ENCODE measurements around the gene CEP95.

The CEP95 gene

DNA sequence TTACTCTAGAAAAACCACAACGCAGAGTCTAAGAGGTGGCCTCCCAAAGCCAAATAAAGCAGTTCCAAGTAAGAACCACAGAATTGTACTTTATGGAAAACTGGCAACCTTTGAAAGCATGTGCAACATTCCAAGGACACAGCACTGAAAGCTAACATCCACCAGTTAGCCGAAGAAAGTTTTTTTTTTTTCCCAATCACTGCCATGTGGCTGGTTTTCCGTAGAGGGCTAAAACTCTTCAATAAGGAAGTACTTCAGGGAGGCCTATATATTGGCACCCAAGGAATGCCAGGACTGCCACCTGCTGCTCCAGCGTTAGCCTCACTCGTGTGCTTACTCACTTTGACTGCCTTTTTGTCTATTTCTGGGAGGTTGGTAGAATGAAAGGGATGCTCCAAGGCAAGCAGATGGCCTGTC lies 25.2 kb downstream of the CEP95 start:
- H3K4me1 Mint-ChIP-seq = no peaks in the 10 kb centered on the region
- peaks cover 22% of the 10 kb centered on the region for H3K36me3 Mint-ChIP-seq
- no peak overlapping the region for H3K4me3 Mint-ChIP-seq
- no peaks in the 10 kb centered on the region for H3K9me3 Mint-ChIP-seq
- no peaks in the 10 kb centered on the region for H3K27me3 Mint-ChIP-seq
- H3K27ac Mint-ChIP-seq = peak overlapping the region; percentile 30

DNA sequence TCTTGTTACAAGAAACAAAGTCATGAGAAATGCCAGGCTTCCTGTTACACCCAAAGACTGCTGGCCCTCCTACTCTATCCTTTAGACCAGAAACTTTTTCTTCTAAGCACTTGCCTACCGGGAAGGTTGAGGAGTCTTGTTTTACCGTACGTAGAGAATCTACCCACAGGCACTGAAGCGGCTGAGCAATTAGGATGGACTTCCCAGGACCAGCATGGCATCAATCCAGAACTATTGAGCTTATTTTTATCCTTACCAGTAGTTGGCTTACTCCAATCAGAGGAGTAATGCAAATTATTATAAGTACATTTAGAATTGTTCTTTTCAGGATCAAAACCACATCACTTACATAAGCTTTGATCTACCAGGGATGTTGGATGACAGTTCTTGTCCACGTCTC lies 25.6 kb downstream of the CEP95 start:
- no peaks in the 10 kb centered on the region for H3K27me3 Mint-ChIP-seq
- H3K9me3 Mint-ChIP-seq = no peaks in the 10 kb centered on the region
- H3K36me3 Mint-ChIP-seq = peaks cover 24% of the 10 kb centered on the region
- no peak overlapping the region for H3K4me3 Mint-ChIP-seq
- no peaks in the 10 kb centered on the region for H3K4me1 Mint-ChIP-seq
- H3K27ac Mint-ChIP-seq = no peak overlapping the region

DNA sequence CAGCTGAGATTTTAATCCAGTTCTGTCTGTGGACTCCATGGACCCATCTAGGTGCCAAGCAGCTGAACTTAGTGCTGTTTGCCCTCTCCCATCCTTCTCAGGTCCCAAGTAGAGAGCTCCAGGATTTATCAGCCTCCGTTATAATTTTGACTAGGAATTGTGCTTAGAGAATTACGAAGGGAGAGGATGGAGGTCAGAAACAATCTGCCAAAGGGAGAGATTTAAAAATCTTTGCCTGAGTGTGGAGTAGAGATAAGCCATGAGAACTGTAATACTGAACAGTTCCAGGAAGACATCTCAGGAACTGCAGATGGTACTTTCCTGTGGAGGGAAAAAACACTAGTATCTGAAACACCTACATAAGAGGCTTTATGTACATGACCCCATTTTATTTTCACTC lies 27.0 kb downstream of the CEP95 start:
- Mint-ChIP-seq H3K27ac (peak overlapping the region; percentile 2), H3K36me3 (peaks cover 21% of the 10 kb centered on the region), H3K27me3 (no peaks in the 10 kb centered on the region), H3K4me3 (no peak overlapping the region), H3K9me3 (no peaks in the 10 kb centered on the region), H3K4me1 (no peaks in the 10 kb centered on the region)

DNA sequence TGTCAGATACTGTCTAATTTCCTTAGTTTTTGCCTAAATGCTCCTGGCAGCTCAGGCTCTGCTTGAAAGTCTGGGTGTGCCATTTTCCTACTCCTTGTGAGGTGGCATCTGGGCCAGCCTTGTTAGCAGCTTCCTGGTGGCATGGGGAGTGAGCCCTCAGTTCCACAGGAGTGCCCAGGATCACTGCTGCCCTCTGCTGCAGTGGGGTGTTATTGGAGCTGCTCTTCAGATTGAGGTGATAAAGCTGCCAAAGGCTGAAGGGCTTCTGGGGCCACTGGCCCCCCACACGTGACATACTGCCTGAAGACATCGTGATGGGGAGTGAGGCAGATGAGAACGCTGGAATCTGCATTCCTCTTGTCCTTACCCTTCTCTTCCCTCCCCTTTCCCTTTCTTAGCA lies 27.4 kb downstream of the CEP95 start:
- no peak overlapping the region for H3K27ac Mint-ChIP-seq

DNA sequence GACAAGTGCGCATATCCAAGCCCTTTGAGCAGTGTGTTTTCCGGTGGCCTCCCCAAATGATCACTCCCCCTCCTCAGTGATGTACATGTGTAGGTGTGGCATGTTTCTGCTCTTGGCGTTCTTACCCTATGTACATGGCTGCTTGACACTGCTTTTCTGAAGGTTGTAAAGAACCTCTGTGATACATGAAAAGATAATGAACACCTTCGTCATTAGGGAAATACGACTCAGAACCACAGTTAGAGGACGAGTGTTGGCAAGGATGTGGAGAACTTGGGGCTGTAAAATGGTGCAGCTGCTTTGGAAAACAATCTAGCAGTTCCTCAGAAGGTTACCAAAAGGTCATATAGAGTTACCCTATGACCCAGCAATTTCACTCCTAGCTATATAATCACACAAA lies 28.6 kb downstream of the CEP95 start:
- Mint-ChIP-seq H3K9me3 (no peaks in the 10 kb centered on the region), H3K36me3 (peaks cover 16% of the 10 kb centered on the region), H3K4me3 (no peak overlapping the region), H3K27me3 (no peaks in the 10 kb centered on the region), H3K4me1 (no peaks in the 10 kb centered on the region), H3K27ac (no peak overlapping the region)

More for the DNA sequence above, 27.4 kb downstream of the CEP95 start:
- no peaks in the 10 kb centered on the region for H3K27me3 Mint-ChIP-seq
- no peak overlapping the region for H3K4me3 Mint-ChIP-seq
- H3K36me3 Mint-ChIP-seq = peaks cover 21% of the 10 kb centered on the region
- no peaks in the 10 kb centered on the region for H3K4me1 Mint-ChIP-seq
- H3K9me3 Mint-ChIP-seq = no peaks in the 10 kb centered on the region

DNA sequence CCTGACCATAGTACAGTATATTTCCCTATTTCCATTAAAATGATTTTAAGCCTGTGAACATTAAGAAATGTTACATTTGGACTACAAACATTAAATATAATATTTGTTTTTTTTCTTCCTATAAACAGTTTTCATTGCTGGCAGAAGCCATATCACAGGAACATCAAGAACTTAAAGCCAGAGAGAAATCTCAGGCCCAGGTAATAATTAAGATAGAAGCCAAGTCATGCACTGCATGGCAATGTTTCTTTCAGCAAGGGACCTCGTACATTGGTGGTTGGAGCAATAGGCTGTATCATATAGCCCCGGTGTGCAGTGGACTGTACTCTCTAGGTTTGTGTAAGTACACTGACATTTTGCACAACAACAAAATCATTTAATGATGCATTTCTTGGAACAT lies 30.1 kb downstream of the CEP95 start:
- H3K27ac Mint-ChIP-seq = peak overlapping the region; percentile 71
- no peaks in the 10 kb centered on the region for H3K27me3 Mint-ChIP-seq
- H3K4me1 Mint-ChIP-seq = no peaks in the 10 kb centered on the region
- H3K9me3 Mint-ChIP-seq = no peaks in the 10 kb centered on the region
- no peak overlapping the region for H3K4me3 Mint-ChIP-seq
- H3K36me3 Mint-ChIP-seq = peaks cover 13% of the 10 kb centered on the region

DNA sequence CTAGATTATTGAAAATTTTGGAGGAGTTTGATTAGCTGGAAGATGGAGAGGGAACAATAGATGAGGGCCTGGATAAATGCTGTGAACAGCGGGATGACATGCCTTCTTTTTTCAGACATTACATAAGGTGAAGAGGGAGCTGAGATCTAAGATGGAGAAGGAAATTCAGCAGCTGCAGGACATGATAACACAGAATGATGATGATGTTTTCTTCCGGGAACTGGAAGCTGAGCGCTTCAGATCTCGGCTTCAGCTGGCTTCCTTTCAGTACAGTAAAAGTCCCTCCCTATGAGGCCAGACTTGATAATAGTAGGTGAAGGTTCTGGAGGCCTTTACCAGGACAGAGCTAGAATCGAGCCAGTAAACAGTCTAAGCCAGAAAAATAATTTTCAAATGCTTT lies 30.7 kb downstream of the CEP95 start:
- H3K36me3 Mint-ChIP-seq = peaks cover 13% of the 10 kb centered on the region
- H3K4me1 Mint-ChIP-seq = no peaks in the 10 kb centered on the region
- H3K9me3 Mint-ChIP-seq = no peaks in the 10 kb centered on the region
- H3K27me3 Mint-ChIP-seq = no peaks in the 10 kb centered on the region
- H3K27ac Mint-ChIP-seq = peak overlapping the region; percentile 71
- no peak overlapping the region for H3K4me3 Mint-ChIP-seq

DNA sequence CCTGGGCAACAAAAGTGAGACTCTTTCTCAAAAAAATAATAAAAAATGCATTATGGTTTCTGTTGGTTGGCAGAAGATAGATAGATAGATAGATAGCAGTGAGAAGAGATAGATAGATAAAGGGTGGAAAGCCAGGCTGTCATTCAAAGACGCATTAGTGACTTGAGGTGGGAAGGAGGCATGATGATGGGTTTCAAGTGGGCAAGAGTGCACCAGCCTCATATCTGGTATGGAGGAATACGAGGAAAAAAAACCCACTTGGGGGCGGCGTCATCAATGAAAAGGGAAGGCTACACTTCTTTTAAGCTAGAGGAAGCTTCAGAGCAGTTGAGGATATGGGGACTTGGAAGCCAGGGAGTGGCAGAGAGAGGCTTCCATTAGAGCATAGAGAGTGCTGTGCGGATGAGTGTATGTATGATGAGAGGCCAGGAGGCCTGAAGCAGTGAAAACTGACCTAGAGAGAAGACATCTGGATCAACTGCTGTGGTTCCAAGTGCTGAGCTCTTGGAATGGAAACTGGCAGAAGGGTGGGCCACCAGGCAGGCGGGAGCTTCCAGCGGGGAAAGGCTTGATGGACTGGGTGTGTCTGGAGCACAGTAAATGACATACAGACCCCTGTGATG lies 31.8 kb downstream of the CEP95 start:
- Mint-ChIP-seq H3K4me3 (no peak overlapping the region), H3K27me3 (no peaks in the 10 kb centered on the region), H3K4me1 (no peaks in the 10 kb centered on the region), H3K36me3 (peaks cover 11% of the 10 kb centered on the region), H3K27ac (peak overlapping the region; percentile 63), H3K9me3 (no peaks in the 10 kb centered on the region)

DNA sequence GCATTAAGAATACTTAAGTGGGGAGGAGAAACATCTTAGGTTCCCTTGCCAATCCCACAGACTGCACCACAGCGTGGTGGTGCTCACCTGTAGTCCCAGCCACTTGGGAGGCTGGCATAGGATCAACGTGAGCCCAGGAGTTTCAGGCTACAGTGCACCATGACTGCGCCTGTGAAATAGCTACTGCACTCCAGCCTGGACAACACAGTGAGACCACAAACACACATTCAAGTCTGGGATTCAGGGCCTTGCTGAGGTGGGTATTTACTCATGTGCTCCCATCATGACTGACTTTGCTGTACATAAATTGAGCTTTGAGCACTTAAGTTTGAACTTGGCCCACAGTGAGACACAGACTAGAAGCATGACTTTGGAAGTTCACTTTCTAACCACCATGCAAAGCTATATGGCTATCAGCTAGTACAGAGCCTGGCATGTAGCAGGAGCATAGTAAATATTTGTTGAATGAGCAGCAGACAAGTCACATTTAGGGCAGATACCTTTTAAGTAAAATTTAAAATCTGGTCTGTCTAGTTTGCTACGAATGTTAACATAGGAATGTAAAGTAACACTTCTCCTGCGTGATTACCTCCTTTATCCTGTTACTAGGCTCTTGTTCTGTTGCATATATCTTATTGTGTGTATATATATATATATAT lies 33.5 kb downstream of the CEP95 start:
- Mint-ChIP-seq H3K36me3 (peaks cover 9% of the 10 kb centered on the region), H3K27me3 (no peaks in the 10 kb centered on the region), H3K4me1 (no peaks in the 10 kb centered on the region), H3K27ac (no peak overlapping the region), H3K4me3 (no peak overlapping the region), H3K9me3 (no peaks in the 10 kb centered on the region)

DNA sequence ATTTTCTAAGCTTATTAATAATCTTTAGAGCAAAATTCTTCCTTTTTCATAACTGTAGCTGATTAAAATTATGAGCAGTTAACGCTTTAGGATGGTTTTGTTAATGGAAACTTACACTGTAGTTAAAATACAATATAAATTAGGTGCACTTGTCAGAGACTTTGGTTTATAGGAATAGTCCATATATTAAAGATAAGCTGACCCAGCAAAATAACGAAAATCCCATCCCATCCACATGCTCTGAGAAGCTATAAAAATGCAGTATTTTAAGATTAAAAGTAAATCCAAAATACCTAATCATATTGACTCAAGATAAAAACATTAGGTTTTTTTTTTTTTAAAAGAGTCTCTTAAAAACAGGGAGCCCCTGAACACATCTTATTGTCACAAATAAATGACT lies 38.0 kb downstream of the CEP95 start:
- H3K27ac Mint-ChIP-seq = no peak overlapping the region
- no peak overlapping the region for H3K4me3 Mint-ChIP-seq
- no peaks in the 10 kb centered on the region for H3K4me1 Mint-ChIP-seq
- no peaks in the 10 kb centered on the region for H3K9me3 Mint-ChIP-seq
- peaks cover 6% of the 10 kb centered on the region for H3K36me3 Mint-ChIP-seq
- no peaks in the 10 kb centered on the region for H3K27me3 Mint-ChIP-seq

DNA sequence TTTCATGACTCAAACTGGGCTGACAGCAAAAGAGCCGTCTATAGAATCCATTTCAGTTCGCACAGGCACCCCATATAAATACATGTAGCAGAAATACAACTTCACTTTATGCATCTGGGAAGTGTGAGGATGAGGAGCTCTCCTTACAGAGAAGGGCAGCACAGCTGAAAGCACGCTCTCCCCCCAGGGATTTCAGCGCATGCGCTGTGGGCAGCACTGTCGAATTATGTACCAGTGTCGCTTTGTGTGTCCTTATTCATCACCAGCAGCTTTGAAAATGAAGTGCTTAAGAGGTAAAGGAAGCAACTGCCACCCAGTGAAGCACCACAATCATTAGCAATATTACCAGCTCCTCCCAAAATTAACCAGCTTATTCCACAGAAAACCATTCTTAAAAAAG lies 39.9 kb downstream of the CEP95 start:
- Mint-ChIP-seq H3K27ac (peak overlapping the region; percentile 35), H3K4me1 (no peaks in the 10 kb centered on the region), H3K36me3 (peaks cover 6% of the 10 kb centered on the region), H3K4me3 (no peak overlapping the region), H3K9me3 (no peaks in the 10 kb centered on the region), H3K27me3 (no peaks in the 10 kb centered on the region)

DNA sequence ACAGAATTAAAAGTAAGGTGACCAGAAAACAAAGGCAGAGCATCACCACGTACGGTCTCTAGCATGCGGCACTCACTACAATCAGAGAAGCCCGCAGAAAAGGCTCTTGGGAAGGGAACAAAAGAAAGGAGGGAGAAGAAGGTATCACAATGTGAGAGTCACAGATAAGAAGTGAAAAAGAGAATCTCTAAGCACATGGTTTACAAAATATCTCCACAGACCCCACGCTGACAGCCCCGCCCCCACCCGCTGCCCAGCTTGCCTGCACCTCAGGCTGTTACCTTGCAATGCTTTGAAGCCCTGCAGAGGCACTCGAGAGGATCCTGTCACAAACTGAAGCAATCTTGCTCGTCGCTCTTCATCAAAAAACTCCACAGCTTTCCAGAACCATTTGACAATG lies 40.5 kb downstream of the CEP95 start:
- Mint-ChIP-seq H3K4me3 (no peak overlapping the region), H3K4me1 (no peaks in the 10 kb centered on the region), H3K9me3 (no peaks in the 10 kb centered on the region), H3K36me3 (peaks cover 7% of the 10 kb centered on the region), H3K27ac (no peak overlapping the region), H3K27me3 (no peaks in the 10 kb centered on the region)

DNA sequence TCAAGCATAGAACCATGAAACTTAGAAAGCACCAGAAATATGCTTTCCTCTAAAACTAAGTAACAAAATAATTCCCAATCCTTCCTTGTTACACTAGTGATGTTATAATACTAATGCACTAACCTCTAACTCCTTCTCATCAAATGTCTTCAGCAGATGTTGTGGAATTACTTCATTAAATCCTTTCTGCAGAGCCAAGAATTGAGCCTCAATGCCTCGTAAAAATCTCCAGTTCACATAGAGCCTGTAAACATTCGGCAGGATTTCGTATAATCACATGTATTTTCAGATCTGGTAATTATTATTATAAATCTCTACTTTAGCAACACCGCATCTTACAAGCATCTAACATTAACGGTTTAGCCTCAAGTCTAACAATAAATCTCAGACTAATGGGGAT lies 44.7 kb downstream of the CEP95 start:
- Mint-ChIP-seq H3K4me1 (no peaks in the 10 kb centered on the region), H3K4me3 (no peak overlapping the region), H3K36me3 (peaks cover 13% of the 10 kb centered on the region), H3K27ac (peak overlapping the region; percentile 24), H3K27me3 (no peaks in the 10 kb centered on the region), H3K9me3 (no peaks in the 10 kb centered on the region)

DNA sequence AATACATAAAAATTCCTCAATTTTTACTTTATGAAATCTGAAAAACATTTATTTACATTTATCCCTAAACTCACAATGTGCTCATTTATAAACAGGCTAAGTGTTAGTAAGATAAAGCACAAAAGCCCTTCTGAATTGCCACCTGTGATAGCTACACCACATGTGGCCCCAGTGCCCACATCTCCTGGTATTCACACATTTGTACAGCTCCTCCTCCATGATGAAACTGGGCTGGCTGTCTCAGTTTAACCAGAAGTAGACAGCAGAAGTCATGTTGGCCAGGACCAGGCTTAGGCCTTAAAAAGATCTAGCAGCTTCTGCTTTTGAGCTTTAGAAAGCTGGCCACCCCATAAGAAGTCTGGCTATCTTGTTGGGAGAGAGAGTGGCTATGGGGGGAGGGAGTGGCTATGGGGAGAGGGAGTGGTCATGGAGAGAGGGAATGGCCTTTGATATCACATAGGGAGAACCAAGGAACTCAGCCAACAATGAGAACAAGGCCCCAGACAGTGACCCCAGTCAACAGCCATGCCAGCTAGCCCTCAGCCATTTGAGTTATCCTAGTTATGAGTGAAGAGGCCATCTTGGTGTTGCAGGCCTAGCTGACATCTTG lies 47.4 kb downstream of the CEP95 start:
- H3K36me3 Mint-ChIP-seq = peaks cover 11% of the 10 kb centered on the region
- H3K27me3 Mint-ChIP-seq = no peaks in the 10 kb centered on the region
- H3K4me3 Mint-ChIP-seq = no peak overlapping the region
- no peak overlapping the region for H3K27ac Mint-ChIP-seq
- no peaks in the 10 kb centered on the region for H3K9me3 Mint-ChIP-seq
- H3K4me1 Mint-ChIP-seq = no peaks in the 10 kb centered on the region

DNA sequence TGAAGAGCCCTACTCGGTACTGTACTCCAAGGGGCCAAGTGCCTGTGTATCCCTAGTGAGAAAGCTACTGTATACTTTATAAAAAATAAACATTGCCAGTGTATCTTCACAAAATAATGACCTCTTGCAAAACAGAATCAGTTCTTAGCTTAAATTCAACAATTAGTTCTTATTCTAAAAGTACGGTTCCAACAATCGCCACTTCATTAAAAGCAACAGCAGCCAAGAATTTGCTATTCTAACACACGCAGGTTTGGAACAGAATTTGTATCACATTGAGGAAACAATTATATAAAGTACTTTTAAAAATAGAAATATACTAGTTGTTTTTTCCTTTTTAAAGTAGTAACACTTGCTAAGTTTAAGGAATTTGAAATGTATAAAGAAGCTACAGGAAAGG lies 48.5 kb downstream of the CEP95 start:
- Mint-ChIP-seq H3K9me3 (no peaks in the 10 kb centered on the region), H3K4me3 (no peak overlapping the region), H3K27ac (no peak overlapping the region), H3K27me3 (no peaks in the 10 kb centered on the region), H3K4me1 (no peaks in the 10 kb centered on the region), H3K36me3 (peaks cover 12% of the 10 kb centered on the region)

DNA sequence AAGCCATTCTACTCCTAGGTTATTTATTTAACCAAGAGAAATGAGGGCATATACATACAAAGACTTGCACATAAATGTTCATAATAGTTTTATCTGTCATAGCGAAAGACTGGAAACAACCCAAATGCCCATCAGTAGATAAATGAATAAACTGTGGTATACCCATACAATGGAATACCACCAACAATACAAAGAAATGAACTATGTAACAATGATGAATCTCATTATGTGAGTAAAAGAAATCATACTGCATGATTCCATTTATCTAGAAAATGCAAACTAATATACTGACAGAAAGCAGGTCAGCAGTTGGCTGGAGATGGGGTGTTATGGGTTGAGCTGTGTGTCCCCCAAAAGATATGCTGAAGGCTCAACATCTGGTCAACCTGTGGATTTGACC lies 57.3 kb downstream of the CEP95 start:
- H3K9me3 Mint-ChIP-seq = no peaks in the 10 kb centered on the region
- H3K4me1 Mint-ChIP-seq = peaks cover 3% of the 10 kb centered on the region
- peak overlapping the region; percentile 73 for H3K27ac Mint-ChIP-seq
- H3K27me3 Mint-ChIP-seq = no peaks in the 10 kb centered on the region
- no peak overlapping the region for H3K4me3 Mint-ChIP-seq
- H3K36me3 Mint-ChIP-seq = peaks cover 10% of the 10 kb centered on the region
